Activated CD8-positive, alpha-beta T cell treated with anti-CD3 and anti-CD28 coated beads for 36 hours (primary cell): ENCODE results near the gene CAV2. TPM values are rescaled to one million over a fixed set of nuclear protein-coding genes. Genes with fewer than 3 reads are reported as not detected.

ENCODE experiments used
- ATAC-seq: fragments of 200-7000 bp; cut with Tn5 transposase; one replicate; pipeline ENCODE4 v1.10.0; 2021; ENCODE audit warnings: mild to moderate bottlenecking, moderate library complexity
- CTCF ChIA-PET: fragments of 350-600 bp; sonication (Branson Sonifier 250); formaldehyde crosslinking; loops from one replicate; lab custom pipeline; 2021; ENCODE audit warnings: antibody characterized with exemption; lab: Charles Lee
- POLR2A ChIA-PET: fragments of 350-600 bp; sonication (Branson Sonifier 250); formaldehyde crosslinking; loops from one replicate; lab custom pipeline; 2021; ENCODE audit warnings: antibody characterized with exemption; lab: Charles Lee
- DNase-seq: peaks from one replicate; pipeline ENCODE4 v3.0.0-alpha.2; 2020
- H3K27ac Mint-ChIP-seq: one replicate; pipeline ENCODE4 v1.8.0; 2021; ENCODE audit warnings: mild to moderate bottlenecking, mixed read lengths
- H3K27me3 Mint-ChIP-seq: one replicate; pipeline ENCODE4 v1.8.0; 2021; ENCODE audit warnings: mixed read lengths
- H3K36me3 Mint-ChIP-seq: one replicate; pipeline ENCODE4 v1.8.0; 2021; ENCODE audit warnings: low read depth, mixed read lengths
- H3K4me1 Mint-ChIP-seq: one replicate; pipeline ENCODE4 v1.8.0; 2021; ENCODE audit warnings: low read depth, mixed read lengths
- H3K4me3 Mint-ChIP-seq: one replicate; pipeline ENCODE4 v1.8.0; 2021; ENCODE audit warnings: mild to moderate bottlenecking, moderate library complexity, mixed read lengths
- H3K9me3 Mint-ChIP-seq: one replicate; pipeline ENCODE4 v1.8.0; 2021; ENCODE audit warnings: mixed read lengths
- CTCF ChIP-seq: fragments of 200-600 bp; IDR thresholded peaks from one replicate; pipeline ENCODE4 v1.8.0; 2022; ENCODE audit warnings: antibody characterized with exemption, mild to moderate bottlenecking
- intact Hi-C: fragments of 100-400 bp; cut with micrococcal nuclease; formaldehyde crosslinking; loops from one replicate; pipeline ENCODE4 v1.10.0; 2022
- total RNA-seq, 2 experiments: library from RNA; stranded (reverse); gene quantifications; one replicate each; pipeline ENCODE4 v1.2.3, GENCODE V29; 2021

Gene CAV2
- total RNA-seq, 2 experiments from 2014 or later = not detected

- Mint-ChIP-seq H3K4me3 (no peak overlapping the region), H3K4me1 (peaks cover 25% of the 10 kb centered on the region), H3K27me3 (peaks cover 59% of the 10 kb centered on the region), H3K9me3 (no peaks in the 10 kb centered on the region), H3K36me3 (no peaks in the 10 kb centered on the region), H3K27ac (no peak overlapping the region)
- DNase-seq (no peak), ATAC-seq (no peak)
- ChIA-PET POLR2A (interaction anchor here (0.7 kb wide), 1 partner anchor 58 kb away, joined by 3 read pairs; no protein-coding TSS in a partner anchor), CTCF (interaction anchor here (1.1 to 3.1 kb wide), 2 partner anchors 39 to 271 kb away, joined by 3 to 18 read pairs; no protein-coding TSS in a partner anchor)
- intact Hi-C loops = loop anchor here (5.0 kb wide), 1 partner anchor 59 kb away; no protein-coding TSS in a partner anchor
- no peak for TF ChIP-seq CTCF
Measured at GRCh38 chr7:116528008-116528789, 28.7 kb downstream of the CAV2 start.

- ATAC-seq (no peak), DNase-seq (no peak)
- H3K9me3 Mint-ChIP-seq = no peaks in the 10 kb centered on the region
- intact Hi-C loops = loop anchor here (5.0 kb wide), 1 partner anchor 58 kb away; no protein-coding TSS in a partner anchor
- H3K27me3 Mint-ChIP-seq = peaks cover 51% of the 10 kb centered on the region
- peaks cover 25% of the 10 kb centered on the region for H3K4me1 Mint-ChIP-seq
- no peak overlapping the region for H3K4me3 Mint-ChIP-seq
- ChIA-PET POLR2A (no interaction called here), CTCF (no interaction called here)
- H3K27ac Mint-ChIP-seq = no peak overlapping the region
- TF ChIP-seq CTCF = no peak
- H3K36me3 Mint-ChIP-seq = no peaks in the 10 kb centered on the region
Measured at GRCh38 chr7:116529250-116529649, 29.7 kb downstream of the CAV2 start.

- H3K27ac Mint-ChIP-seq = no peak overlapping the region
- no peak overlapping the region for H3K4me3 Mint-ChIP-seq
- ChIA-PET CTCF (no interaction called here), POLR2A (interaction anchor here (0.6 kb wide), 1 partner anchor 614 kb away, joined by 3 read pairs; no protein-coding TSS in a partner anchor)
- DNase-seq (no peak), ATAC-seq (no peak)
- peaks cover 17% of the 10 kb centered on the region for H3K4me1 Mint-ChIP-seq
- H3K36me3 Mint-ChIP-seq = no peaks in the 10 kb centered on the region
- intact Hi-C loops = no loop called here
- no peaks in the 10 kb centered on the region for H3K9me3 Mint-ChIP-seq
- H3K27me3 Mint-ChIP-seq = peaks cover 43% of the 10 kb centered on the region
- TF ChIP-seq CTCF = no peak
Measured at GRCh38 chr7:116530107-116530820, 30.7 kb downstream of the CAV2 start.

- intact Hi-C loops = no loop called here
- DNase-seq (no peak), ATAC-seq (no peak)
- Mint-ChIP-seq H3K27ac (no peak overlapping the region), H3K4me1 (peaks cover 3% of the 10 kb centered on the region), H3K27me3 (peaks cover 27% of the 10 kb centered on the region), H3K4me3 (no peak overlapping the region), H3K9me3 (no peaks in the 10 kb centered on the region), H3K36me3 (no peaks in the 10 kb centered on the region)
- POLR2A ChIA-PET = no interaction called here
- no peak for TF ChIP-seq CTCF
- CTCF ChIA-PET = interaction anchor here (0.8 kb wide), 1 partner anchor 12 kb away, joined by 3 read pairs; no protein-coding TSS in a partner anchor
Measured at GRCh38 chr7:116532102-116532688, 32.7 kb downstream of the CAV2 start.
